Left hindlimb (tissue), 1 donor: ENCODE results near the gene TNFRSF14.

Experiments
- DNase-seq: peaks from one replicate; pipeline ENCODE4 v3.0.0-alpha.2; 2018

TNFRSF14 gene

DNA sequence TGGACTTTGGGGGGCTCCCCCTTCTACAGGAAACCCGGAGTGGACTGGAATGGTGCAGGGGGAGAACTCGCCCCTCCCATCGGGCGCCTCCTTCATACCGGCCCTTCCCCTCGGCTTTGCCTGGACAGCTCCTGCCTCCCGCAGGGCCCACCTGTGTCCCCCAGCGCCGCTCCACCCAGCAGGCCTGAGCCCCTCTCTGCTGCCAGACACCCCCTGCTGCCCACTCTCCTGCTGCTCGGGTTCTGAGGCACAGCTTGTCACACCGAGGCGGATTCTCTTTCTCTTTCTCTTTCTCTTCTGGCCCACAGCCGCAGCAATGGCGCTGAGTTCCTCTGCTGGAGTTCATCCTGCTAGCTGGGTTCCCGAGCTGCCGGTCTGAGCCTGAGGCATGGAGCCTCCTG lies at the start of gene TNFRSF14:
TSS of gene TNFRSF14 (plus strand) at position 95 of the 401 bp plus-strand sequence. CDS start at position 389, 294 bp downstream.
- peak; percentile 49 for DNase-seq

- DNase-seq, result no peak
These were observed 49.1 kb upstream of the TNFRSF14 start for GRCh38 chr1:2506901-2507565.

GRCh38 chr1:2507744-2508155 lies 48.4 kb upstream of the TNFRSF14 start:
- no peak for DNase-seq

GRCh38 chr1:2508180-2508579 lies 48.0 kb upstream of the TNFRSF14 start:
- no peak for DNase-seq

- DNase-seq, result no peak
These were observed 47.4 kb upstream of the TNFRSF14 start for GRCh38 chr1:2508751-2509150.

DNA sequence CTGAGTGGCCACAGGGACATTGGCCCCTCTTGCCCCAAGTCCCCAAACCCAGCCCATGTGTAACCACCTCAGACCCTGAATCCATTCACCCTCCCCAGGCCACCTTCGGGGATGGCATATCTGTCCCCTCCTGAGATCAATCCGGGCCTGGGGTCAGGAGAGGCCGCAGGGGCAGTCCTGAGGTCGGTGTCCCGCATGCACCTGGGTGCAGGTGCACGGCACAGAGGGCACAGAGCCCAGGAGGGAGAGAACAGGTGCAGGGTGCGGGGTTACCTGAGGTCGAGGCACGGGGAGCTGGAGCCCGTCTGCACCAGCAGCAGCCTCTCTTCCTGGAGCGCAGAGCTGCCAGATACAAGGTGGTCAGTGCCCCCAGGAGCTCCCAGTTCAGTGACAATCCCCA lies 46.6 kb upstream of the TNFRSF14 start:
- DNase-seq, result no peak

- DNase-seq, result no peak
These were observed 45.6 kb upstream of the TNFRSF14 start for GRCh38 chr1:2510366-2511155.

- no peak for DNase-seq
These were observed 43.2 kb upstream of the TNFRSF14 start for GRCh38 chr1:2512862-2513421.

DNA sequence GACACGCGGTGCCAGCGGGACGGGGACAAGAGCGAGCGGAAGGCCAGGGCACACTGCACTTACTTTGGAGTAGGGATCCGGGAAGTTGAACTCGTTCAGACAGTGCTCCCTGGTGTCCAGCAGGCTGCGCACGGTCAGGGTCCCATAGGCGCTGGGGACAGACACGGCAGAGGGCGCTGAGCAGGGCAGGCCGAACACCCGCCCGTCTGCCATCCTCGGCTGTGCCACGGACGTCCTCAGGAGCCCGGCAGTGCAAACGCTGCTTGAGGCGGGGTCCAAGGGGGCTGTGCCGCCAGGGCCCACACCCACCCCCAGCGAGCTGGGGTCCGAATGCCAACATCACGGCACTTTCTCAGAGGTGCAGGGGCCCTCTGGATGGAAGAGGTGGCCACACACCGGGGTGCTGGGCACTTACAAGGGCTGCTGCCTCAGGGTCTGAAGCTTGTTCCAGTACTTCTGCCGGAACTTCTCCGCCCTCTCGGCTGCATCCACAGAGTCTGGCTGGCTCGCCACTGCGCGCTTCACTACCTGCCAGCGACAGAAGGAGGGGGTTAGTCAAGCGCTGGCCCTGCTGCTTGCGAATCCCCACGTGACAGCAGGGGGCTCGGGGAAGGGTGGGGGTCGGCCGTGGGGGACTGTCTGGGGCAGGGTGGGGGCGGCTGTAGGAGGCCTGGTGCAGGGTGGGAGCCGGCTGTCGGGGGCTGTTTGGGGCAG lies 42.1 kb upstream of the TNFRSF14 start:
- DNase-seq, result no peak

- DNase-seq, result no peak
These were observed 41.1 kb upstream of the TNFRSF14 start for GRCh38 chr1:2514863-2515762.

DNA sequence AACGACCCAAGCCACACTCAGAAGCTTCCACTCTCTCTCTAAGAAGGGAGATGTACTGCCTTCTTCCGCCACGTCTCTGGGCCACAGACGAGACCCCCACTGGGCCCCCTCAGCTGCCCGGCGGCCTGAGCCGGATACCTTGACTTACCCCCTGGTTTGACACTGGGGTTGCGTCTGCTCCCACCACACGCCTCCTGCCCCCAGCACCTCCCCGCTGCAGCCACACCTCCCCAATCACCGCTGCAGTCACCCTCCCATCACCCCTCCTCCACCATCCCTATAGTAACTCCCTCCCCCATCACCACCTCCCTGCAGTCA lies 40.4 kb upstream of the TNFRSF14 start:
- DNase-seq, result no peak

GRCh38 chr1:2516124-2516523 lies 40.0 kb upstream of the TNFRSF14 start:
- DNase-seq, result no peak

GRCh38 chr1:2516946-2517345 lies 39.2 kb upstream of the TNFRSF14 start:
- no peak for DNase-seq

DNA sequence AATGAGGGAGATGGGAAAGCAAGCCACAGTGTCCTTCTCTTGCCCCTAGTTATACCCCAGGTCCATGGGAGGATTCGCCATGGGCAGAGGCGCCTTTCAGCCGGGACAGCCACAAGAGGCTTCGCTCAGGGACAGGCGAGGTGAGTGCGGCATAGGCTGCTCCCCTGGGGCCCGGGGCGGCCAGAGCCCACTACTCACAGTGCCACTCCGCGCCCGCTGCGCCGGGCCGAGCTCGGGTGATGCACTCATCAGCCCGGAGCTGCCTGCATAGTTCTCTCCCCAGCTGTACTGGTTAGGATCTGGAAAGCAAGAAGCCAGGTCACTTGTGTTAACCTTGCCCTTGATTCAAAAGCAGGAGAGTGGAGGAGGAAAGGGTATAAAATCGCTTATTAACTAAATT lies 38.2 kb upstream of the TNFRSF14 start:
- no peak for DNase-seq

GRCh38 chr1:2518528-2518927 lies 37.6 kb upstream of the TNFRSF14 start:
- DNase-seq, result no peak

DNA sequence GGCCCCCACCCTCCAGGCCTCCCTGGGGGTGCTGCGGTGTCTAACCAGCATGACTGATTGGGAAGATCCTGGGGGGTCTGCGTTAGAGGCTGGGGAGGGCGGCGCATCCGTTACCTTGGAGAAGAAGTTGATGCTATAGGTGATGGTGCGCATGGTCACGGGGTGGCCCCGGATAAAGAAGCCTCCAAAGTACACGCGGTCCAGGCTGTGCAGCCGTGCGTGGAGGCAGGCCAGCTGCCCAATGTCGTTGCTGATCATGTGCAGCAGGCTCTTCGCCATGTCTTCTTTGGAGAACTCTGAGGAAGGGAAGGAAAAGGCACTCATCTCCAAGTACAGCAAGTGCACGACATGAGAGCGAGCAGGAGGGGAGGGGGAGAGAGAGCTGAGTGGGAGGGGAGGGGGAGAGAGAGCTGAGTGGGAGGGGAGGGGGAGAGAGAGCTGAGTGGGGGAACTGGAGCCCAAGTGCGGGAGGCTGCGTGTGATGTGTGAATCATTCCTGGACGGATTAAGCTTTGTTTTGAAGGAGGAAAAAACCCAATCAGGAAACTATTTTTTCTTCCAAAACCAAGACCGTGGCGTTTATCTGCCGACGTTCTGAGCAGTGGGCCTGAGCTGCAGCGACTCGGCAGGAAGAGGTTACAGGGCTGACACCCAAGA lies 37.0 kb upstream of the TNFRSF14 start:
- DNase-seq, result no peak

- DNase-seq, result no peak
These were observed 36.4 kb upstream of the TNFRSF14 start for GRCh38 chr1:2519729-2520128.

DNA sequence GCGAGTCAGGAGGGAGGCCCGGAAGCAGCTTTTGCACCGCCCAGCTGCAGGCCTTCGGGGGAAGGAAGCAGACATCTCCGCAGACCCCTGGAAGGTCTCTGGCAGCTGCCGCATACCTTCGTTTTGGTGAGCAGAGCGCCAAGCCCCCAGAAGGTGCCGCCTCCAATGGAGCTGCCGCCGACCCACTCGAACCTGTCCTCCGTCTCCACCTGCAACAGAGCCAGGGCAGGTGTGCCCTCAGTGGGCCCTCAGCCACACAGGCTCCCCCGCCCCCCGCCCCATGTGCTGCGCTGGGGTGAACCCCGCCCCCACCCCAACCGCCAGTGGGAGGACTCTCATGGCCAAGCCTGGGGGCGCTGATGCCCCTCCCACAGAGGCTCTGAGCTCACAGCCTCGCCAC lies 36.0 kb upstream of the TNFRSF14 start:
- no peak for DNase-seq

- no peak for DNase-seq
These were observed 35.4 kb upstream of the TNFRSF14 start for GRCh38 chr1:2520806-2521205.

GRCh38 chr1:2522230-2522629 lies 33.9 kb upstream of the TNFRSF14 start:
- no peak for DNase-seq

- DNase-seq, result no peak
These were observed 32.8 kb upstream of the TNFRSF14 start for GRCh38 chr1:2523191-2523890.
